ENCODE data around the gene ADAMTS17.

Gene ADAMTS17

DNA sequence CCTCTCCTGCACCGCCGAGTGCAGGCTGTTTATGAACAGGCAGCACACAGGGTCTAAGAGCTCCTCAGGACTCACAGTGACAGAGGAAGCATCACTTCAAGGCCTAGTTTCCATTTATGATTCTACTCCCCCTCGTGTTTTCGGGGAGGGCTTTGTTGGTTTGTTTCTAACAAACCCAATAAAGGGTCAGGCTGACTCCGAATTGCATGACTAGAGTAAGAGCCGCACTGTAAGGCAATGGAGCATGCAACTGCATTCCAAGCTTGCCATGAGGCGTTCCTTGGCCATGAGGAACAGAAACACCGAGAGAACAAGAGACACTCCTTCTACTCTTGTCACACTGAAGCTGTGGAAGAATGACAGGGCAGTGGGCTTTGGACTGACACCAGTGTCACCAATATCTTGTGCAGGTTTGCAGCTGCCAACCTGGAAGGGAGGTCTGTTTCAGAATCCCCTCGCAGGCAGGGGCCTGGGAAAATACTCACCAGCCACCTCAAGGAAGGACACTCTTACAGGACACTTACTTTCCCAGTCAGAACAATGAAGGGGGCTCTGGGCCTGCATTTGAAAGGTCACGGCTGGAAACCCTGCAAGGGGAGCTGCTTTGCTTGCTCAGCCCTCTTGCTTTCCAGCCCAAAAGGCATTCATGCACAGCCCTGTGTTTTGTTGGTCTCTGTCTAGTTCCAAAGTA, 96.8 kb downstream of the ADAMTS17 start:
- H3K27ac ChIP-seq = no peak overlapping the region
- no peaks in the 10 kb centered on the region for H3K36me3 ChIP-seq
- peaks cover 17% of the 10 kb centered on the region for H3K4me1 ChIP-seq
- peak overlapping the region; percentile 55 for H3K4me2 ChIP-seq
- H3K4me3 ChIP-seq = no peak overlapping the region
- H3K9ac ChIP-seq = no peak overlapping the region
- H3K9me3 ChIP-seq = peaks cover 13% of the 10 kb centered on the region
- H4K20me1 ChIP-seq = no peaks in the 10 kb centered on the region
- TF ChIP-seq Cebpa-rat (IDR thresholded peaks at IDR 0.05) = no peak
- H3K27me3 ChIP-seq = no peaks in the 10 kb centered on the region

DNA sequence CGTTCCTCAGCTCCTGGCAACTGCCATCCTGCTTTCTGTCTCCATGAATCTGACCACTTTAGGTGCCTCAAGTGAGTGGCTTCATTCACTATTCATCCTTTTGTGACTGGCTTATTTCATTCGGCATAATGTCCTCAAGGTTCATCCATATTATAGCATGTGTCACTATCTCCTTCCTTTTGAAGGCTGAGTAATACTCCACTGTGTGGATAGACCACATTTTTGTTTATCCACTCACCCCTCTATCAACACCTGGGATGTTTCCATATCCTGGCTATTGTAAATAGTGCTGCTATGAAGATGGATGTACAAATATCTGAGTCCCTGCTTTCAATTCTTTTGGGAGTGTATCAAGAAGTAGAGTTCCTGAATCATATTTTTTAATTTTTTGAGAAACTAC, 98.8 kb downstream of the ADAMTS17 start:
- no peaks in the 10 kb centered on the region for H3K36me3 ChIP-seq
- H3K4me2 ChIP-seq = no peak overlapping the region
- peaks cover 17% of the 10 kb centered on the region for H3K4me1 ChIP-seq
- no peak overlapping the region for H3K9ac ChIP-seq
- peaks cover 13% of the 10 kb centered on the region for H3K9me3 ChIP-seq
- H3K27ac ChIP-seq = no peak overlapping the region
- H3K4me3 ChIP-seq = no peak overlapping the region
- H3K27me3 ChIP-seq = no peaks in the 10 kb centered on the region
- TF ChIP-seq Cebpa-rat (IDR thresholded peaks at IDR 0.05) = no peak
- H4K20me1 ChIP-seq = no peaks in the 10 kb centered on the region

DNA sequence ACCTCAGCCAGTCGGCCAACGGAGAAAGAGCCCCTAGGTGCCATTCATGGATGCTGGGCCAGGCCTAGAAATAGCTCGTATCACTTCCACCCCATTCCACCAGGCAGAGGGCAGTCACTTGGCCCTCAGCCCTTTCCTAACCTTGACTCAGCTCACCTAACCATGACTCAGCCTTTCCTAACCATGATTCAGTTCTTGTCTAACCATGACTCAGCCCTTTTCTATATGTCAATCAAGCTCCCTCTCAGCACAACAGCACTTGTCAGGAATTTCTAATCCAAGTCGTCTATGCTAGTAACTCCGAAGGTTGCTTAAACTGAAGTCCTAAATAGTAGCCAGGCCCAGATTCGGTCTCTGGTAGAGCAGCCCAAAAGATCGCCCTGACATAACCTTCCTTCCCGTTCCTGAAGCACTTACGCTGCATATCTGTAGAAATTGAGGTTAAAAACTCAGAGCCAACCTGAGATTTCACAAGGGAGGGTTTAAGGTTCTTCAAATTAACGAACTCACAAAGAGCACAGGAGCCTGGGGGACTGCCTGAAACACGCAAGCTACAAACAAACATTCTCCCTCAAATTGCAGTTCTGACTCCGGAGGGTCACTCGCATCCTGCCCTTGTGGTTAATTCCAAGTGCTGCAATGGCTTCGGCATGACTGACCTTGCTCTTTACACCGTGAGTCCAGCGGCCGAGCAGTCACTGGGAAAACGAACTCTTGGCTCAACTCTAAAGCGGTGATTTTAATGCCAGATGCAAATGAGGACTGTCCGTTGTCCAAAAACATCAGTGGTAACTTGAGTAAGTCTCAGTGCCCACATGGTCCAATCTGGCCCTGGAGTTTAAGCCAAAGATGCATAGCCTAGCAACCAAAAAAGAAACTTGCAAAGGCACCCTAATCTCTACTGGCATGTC, 99.9 kb downstream of the ADAMTS17 start:
- no peak overlapping the region for H3K4me2 ChIP-seq
- TF ChIP-seq Cebpa-rat (IDR thresholded peaks at IDR 0.05) = no peak
- peaks cover 29% of the 10 kb centered on the region for H3K4me1 ChIP-seq
- no peaks in the 10 kb centered on the region for H3K36me3 ChIP-seq
- no peak overlapping the region for H3K4me3 ChIP-seq
- peaks cover 13% of the 10 kb centered on the region for H3K9me3 ChIP-seq
- H3K27ac ChIP-seq = no peak overlapping the region
- no peak overlapping the region for H3K9ac ChIP-seq
- H3K27me3 ChIP-seq = no peaks in the 10 kb centered on the region
- no peaks in the 10 kb centered on the region for H4K20me1 ChIP-seq

DNA sequence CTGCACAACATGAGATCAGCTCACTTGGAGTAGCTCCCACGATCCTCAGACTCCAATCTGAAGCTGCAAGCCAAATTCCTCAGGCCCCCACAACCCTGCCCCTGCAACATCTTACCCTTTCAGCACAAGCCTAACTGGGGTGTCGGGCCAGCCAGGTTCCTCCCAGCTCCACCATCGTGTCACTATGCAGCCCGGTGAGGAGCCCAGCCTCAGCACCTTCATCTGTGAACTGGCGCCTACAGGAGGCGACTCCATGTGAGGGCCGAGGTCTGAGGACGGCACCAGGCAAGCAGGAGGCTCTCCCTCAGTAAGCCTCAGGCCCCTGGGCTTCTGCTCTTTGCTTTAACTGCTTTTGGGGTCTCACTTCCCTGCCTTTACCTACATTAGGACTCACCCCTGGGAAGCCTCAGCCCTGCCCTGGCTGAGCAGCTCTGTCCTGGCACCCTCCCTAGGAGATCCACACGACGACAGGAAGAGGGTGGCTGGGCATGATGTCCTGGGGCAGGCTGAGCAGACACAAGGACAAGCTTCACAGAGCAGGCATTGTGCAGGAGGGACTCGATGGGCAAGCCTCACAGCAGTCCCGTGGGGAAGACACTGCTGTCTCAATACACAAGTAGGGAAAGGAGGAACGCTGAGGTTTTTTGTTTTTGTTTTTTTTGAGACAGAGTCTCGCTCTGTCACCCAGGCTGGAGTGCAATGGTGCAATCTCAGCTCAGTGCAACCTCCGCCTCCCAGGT, 104.6 kb downstream of the ADAMTS17 start:
- Histone ChIP-seq H3K27ac (no peak overlapping the region), H3K4me2 (peak overlapping the region; percentile 39), H3K4me3 (no peak overlapping the region), H3K4me1 (peaks cover 36% of the 10 kb centered on the region), H3K36me3 (no peaks in the 10 kb centered on the region), H3K27me3 (peaks cover 4% of the 10 kb centered on the region; the same call in 1 of the 2 replicates), H4K20me1 (no peaks in the 10 kb centered on the region), H3K9me3 (no peaks in the 10 kb centered on the region; the same call in 1 of the 2 replicates), H3K9ac (no peak overlapping the region)
- TF ChIP-seq Cebpa-rat (IDR thresholded peaks at IDR 0.05) = no peak

DNA sequence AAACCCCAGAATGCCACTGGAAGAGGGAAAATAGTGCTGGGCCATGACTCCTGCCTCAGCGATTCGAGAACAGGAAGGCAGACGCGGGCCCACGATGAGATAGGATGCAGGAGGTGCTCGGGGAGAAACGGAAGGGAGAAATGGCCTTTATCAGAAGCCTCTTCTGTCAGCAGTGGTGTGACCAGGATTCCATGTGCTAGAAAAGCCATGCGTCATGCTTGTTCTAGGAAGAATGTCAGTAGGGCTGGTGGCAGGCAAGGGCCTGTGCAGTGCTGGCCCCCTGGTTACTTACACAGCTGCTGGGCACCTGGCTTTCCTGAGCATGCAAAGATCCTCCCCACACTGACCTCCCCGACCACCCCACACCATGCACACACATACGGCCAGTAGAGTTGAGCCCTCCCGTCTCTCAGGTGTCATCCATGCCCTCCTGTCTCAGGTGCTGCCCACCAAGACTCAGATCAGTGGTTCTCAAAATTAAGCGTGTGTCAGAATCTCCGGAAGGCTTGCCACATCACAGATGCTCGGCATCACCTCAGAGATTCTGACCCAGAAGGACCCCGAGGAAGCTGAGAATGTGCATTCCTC, 106.7 kb downstream of the ADAMTS17 start:
- Histone ChIP-seq H3K4me1 (peaks cover 44% of the 10 kb centered on the region), H3K9me3 (no peaks in the 10 kb centered on the region; the same call in 1 of the 2 replicates), H3K4me3 (no peak overlapping the region), H3K27me3 (peaks cover 4% of the 10 kb centered on the region; the same call in 1 of the 2 replicates), H3K4me2 (peak overlapping the region; percentile 73), H4K20me1 (no peaks in the 10 kb centered on the region), H3K27ac (no peak overlapping the region), H3K9ac (no peak overlapping the region), H3K36me3 (no peaks in the 10 kb centered on the region)
- TF ChIP-seq Cebpa-rat (IDR thresholded peaks at IDR 0.05) = no peak

DNA sequence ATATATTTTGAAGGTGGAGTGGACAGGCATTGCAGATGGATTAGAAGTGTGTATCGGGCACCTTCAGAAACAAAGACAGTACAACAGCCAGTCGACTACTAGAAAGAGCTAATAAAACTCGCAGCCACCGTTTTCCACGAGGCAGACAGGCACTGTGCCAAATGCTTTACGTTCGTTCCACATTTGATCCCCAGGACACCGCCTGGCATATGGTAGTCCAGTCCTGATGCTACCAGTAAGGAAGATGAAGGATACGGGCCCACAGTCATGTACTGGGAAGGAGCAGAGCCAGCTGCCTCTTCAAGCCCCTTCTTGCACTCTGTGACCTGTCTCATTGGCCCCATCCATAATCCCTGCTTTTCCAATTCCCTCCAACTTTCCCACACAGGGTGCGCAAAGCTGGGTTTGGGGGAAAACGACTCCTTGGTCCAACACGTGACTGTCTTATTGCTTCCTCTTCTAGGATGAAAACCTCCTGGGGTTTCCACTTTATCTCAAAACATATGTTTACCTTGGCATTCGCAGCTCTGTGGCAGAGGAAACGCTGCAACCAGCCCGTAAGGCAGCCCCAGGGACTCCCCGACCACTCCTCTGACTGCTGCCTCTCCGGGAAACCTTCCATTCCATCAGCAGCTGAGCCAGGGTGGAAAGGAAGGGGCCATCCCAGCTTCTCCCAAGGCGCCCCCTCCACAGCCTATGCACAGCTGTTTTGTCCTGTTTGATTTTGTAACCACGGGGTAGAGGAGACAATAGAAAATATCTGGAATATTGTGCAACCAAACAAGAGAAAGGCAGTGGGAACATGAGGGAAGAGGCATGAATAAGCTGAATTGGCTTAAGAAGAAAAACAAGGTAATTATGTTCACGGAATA, 107.4 kb downstream of the ADAMTS17 start:
- TF ChIP-seq Cebpa-rat (IDR thresholded peaks at IDR 0.05) = no peak
- no peak overlapping the region for H3K9ac ChIP-seq
- peak overlapping the region; percentile 73 for H3K4me2 ChIP-seq
- no peaks in the 10 kb centered on the region for H3K9me3 ChIP-seq
- H3K36me3 ChIP-seq = no peaks in the 10 kb centered on the region
- H4K20me1 ChIP-seq = no peaks in the 10 kb centered on the region
- no peak overlapping the region for H3K4me3 ChIP-seq
- peaks cover 51% of the 10 kb centered on the region for H3K4me1 ChIP-seq
- peaks cover 4% of the 10 kb centered on the region; the same call in 1 of the 2 replicates for H3K27me3 ChIP-seq
- H3K27ac ChIP-seq = no peak overlapping the region

DNA sequence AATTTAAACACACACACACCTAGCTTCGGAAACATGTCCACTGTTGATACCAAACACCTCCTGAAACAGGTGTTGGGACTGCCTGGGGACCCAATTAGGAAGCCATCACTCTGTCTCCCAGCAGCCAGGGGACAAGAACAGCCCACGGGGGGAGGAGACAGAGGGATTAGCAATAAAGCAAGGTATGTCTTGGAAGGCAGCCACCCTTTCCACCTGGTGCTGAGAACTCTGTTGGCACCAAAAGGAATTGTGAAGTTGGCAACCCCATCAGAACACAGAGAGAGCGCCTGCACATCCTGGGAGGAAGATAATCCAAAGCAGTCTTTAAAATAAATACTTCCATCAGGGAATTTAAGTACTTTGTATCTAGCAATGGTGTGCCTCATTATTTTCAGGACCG, 111.0 kb downstream of the ADAMTS17 start:
- Histone ChIP-seq H3K4me2 (peak overlapping the region; percentile 87), H3K27ac (no peak overlapping the region), H3K4me1 (peaks cover 48% of the 10 kb centered on the region), H4K20me1 (no peaks in the 10 kb centered on the region), H3K9ac (no peak overlapping the region), H3K4me3 (no peak overlapping the region), H3K27me3 (peaks cover 4% of the 10 kb centered on the region; the same call in 1 of the 2 replicates), H3K9me3 (no peaks in the 10 kb centered on the region), H3K36me3 (no peaks in the 10 kb centered on the region)
- no peak for TF ChIP-seq Cebpa-rat (IDR thresholded peaks at IDR 0.05)

DNA sequence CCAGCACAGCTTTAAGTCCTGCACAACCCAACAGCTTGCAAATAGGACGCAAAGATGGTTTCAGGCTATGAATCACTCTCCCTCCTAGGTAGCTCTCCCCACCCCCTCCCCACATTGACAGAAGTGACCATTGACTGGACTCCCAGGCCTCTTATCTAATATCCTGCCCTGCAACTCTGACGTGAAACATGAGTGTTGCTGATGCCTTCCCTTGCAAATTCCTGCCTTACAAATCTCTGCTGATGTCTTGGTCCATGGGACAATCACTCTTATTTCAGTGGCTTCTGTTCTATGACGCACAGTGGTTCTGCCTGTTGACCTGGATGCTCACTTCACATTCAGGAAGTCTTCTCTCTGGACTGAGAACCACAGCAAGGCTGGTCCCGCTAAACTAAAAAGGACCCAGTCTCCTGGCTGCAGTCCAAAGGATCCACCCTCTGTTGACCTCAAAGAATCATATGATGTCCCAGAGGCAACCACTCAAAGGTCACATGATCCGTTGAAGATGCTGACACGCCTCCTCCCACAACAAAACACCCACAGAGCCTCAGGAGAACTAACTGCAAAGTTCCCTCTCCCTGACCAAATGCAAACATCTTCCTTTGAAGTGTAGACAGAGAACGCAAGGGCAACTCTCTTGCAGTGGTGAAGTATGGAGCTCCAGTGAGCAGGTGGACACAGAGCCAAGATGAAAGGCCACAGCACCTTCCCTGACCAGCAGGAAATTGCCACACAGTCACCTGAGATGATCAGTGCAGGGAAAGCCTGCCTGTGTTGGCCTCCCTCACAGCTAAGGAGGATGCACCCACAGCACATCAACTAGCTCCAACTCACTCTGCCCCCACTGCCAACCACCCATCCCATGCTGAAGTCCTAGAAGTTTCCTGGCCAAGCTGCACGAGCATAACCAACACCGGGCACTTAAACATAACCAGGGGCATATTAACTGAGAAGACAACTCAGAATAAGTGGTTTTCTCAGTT, 112.3 kb downstream of the ADAMTS17 start:
- Histone ChIP-seq H3K27ac (no peak overlapping the region), H3K4me3 (no peak overlapping the region), H3K9ac (no peak overlapping the region), H3K27me3 (no peaks in the 10 kb centered on the region; the same call in 1 of the 2 replicates), H3K4me1 (peaks cover 38% of the 10 kb centered on the region), H4K20me1 (no peaks in the 10 kb centered on the region), H3K36me3 (no peaks in the 10 kb centered on the region), H3K4me2 (peak overlapping the region; percentile 87), H3K9me3 (no peaks in the 10 kb centered on the region)
- no peak for TF ChIP-seq Cebpa-rat (IDR thresholded peaks at IDR 0.05)

All from BLaER1 (cell line).